ENCODE results near the gene LAMA2.

- TF ChIP-seq CTCF (IDR thresholded peaks at IDR 0.05; ENCODE audit: low read depth, low read length) = no peak
- no peak for TF ChIP-seq POLR2A (IDR thresholded peaks at IDR 0.05; ENCODE audit: extremely low read depth, insufficient read length)
Observed at GRCh38 chr6:129096651-129097290, 213.8 kb downstream of the LAMA2 start.

All from NB4 (cell line).